Lung (tissue), 12 donors: Measurements from ENCODE around the gene ASMTL. TPM values are rescaled to one million over a fixed set of nuclear protein-coding genes. Genes with fewer than 3 reads are reported as not detected.
"Not testable (repeated sequence)": the region's sequence is repeated elsewhere in the genome, so short reads cannot be mapped to it uniquely, and the experiment has no call there.

ENCODE experiments used
- ATAC-seq: fragments of 200-7000 bp; cut with Tn5 transposase; one replicate; pipeline ENCODE4 v1.9.1; 2020; ENCODE audit warnings: moderate number of reproducible peaks; ENCODE audit not compliant: insufficient read depth, low FRiP score
- DNase-seq, 3 donors: peaks; one replicate each; pipeline ENCODE4 v3.0.0-alpha.2; 2013 to 2017
- H3K27ac ChIP-seq, 2 donors: one replicate each; pipeline ENCODE4 v1.5.1; 2013; ENCODE audit warnings: mild to moderate bottlenecking in 2 of 2, moderate library complexity in 2 of 2, control low read depth in 1 of 2, inconsistent platforms in 1 of 2, low read depth in 1 of 2, low read length in 1 of 2
- H3K27me3 ChIP-seq, 3 donors: one replicate each; pipeline ENCODE4 v1.5.1; 2013; ENCODE audit warnings: low read length in 2 of 3; ENCODE audit not compliant: control insufficient read depth in 3 of 3, insufficient read depth in 3 of 3
- H3K36me3 ChIP-seq, 4 donors: one replicate each; pipeline ENCODE4 v1.5.1; 2013; ENCODE audit warnings: low read length in 4 of 4, mild to moderate bottlenecking in 1 of 4, moderate library complexity in 1 of 4; ENCODE audit not compliant: control insufficient read depth in 4 of 4, insufficient read depth in 4 of 4
- H3K4me1 ChIP-seq, 5 donors: one replicate each; pipeline ENCODE4 v1.5.1; 2013; ENCODE audit warnings: low read length in 5 of 5, mild to moderate bottlenecking in 2 of 5, moderate library complexity in 1 of 5; ENCODE audit not compliant: control insufficient read depth in 5 of 5, insufficient read depth in 5 of 5
- H3K4me3 ChIP-seq: one replicate; pipeline ENCODE4 v1.5.1; 2013; ENCODE audit warnings: mild to moderate bottlenecking, control low read depth, moderate library complexity
- H3K9ac ChIP-seq, 2 donors: one replicate each; pipeline ENCODE4 v1.5.1; 2013; ENCODE audit warnings: low read length in 2 of 2, control low read depth in 1 of 2; ENCODE audit not compliant: insufficient read depth in 1 of 2
- H3K9me3 ChIP-seq, 4 donors: one replicate each; pipeline ENCODE4 v1.5.1; 2013; ENCODE audit warnings: low read length in 3 of 4, mild to moderate bottlenecking in 1 of 4, moderate library complexity in 1 of 4; ENCODE audit not compliant: control insufficient read depth in 4 of 4, insufficient read depth in 3 of 4
- WGBS, 2 donors: extraction: QIAGEN DNeasy Blood & Tissue Kit; methylation state at CpG; one replicate each; pipeline ENCODE4 v1.1.7; 2013; 5-methylcytosine and 5-hydroxymethylcytosine counted together
- polyA plus RNA-seq, 2 donors: library from polyadenylated mRNA; stranded (reverse); fragments of 200-250 nt; gene quantifications; one replicate each; pipeline ENCODE4 v1.2.1, GENCODE V29; 2013
- total RNA-seq, 2 donors: library from RNA; depleted of rRNA in 1 of 2; stranded (reverse); fragments of >200 nt in 1 of 2; gene quantifications; one replicate each; pipeline ENCODE4 v1.2.1, GENCODE V29; 2014 to 2021
- TF ChIP-seq, protein P1 (sequence below): IDR thresholded peaks from 2 replicates; pipeline ENCODE4 v1.5.1; 2012; ENCODE audit warnings: mild to moderate bottlenecking; ENCODE audit errors: control extremely low read depth, extremely low read depth
- donor health status: control.
- donor health status: control.
- donor health status: Bipolar disorder and iron deficiency.
- donor health status: healthy.
- donor health status: DM: yes; HTN: yes; CAD: no.

ASMTL gene
- total and polyA plus RNA-seq, 4 donors = 12.3 to 29.4 (median 21.8) TPM

- Histone ChIP-seq H3K4me1 (peaks cover 0 to 3% (median 0%) of the 10 kb centered on the region in 5 donors), H3K4me3 (no peak overlapping the region), H3K36me3 (peaks cover 0 to 9% (median 0%) of the 10 kb centered on the region in 4 donors), H3K27me3 (no peaks in the 10 kb centered on the region), H3K9ac (no peak overlapping the region), H3K9me3 (no peaks in the 10 kb centered on the region), H3K27ac (no peak overlapping the region)
- ATAC-seq (no peak), DNase-seq (no peak)
- TF ChIP-seq, protein P1, sequence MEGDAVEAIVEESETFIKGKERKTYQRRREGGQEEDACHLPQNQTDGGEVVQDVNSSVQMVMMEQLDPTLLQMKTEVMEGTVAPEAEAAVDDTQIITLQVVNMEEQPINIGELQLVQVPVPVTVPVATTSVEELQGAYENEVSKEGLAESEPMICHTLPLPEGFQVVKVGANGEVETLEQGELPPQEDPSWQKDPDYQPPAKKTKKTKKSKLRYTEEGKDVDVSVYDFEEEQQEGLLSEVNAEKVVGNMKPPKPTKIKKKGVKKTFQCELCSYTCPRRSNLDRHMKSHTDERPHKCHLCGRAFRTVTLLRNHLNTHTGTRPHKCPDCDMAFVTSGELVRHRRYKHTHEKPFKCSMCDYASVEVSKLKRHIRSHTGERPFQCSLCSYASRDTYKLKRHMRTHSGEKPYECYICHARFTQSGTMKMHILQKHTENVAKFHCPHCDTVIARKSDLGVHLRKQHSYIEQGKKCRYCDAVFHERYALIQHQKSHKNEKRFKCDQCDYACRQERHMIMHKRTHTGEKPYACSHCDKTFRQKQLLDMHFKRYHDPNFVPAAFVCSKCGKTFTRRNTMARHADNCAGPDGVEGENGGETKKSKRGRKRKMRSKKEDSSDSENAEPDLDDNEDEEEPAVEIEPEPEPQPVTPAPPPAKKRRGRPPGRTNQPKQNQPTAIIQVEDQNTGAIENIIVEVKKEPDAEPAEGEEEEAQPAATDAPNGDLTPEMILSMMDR = no peak
- WGBS, 2 donors = 90 to 95% methylated on average over 24 of the region's 24 CpGs
These were observed 74.4 kb downstream of the ASMTL start for GRCh38 chrX:1378306-1378759.

DNA sequence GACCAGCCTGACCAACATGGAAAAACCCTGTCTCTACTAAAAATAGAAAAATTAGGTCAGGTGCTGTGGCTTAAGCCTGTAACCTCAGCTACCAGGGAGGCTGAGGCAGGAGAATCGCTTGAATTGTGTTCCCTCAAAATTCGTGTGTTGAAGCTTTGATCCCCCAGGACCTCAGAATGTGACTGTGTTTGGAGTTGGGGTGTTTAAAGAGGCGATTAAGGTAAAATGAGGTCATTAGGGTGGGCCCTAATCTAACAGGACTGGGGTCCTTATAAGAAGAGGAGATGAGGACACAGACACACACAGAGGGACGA lies 84.4 kb downstream of the ASMTL start:
- no peak overlapping the region for H3K9ac ChIP-seq
- H3K27me3 ChIP-seq = no peaks in the 10 kb centered on the region
- peaks cover 0 to 2% (median 0%) of the 10 kb centered on the region in 4 donors for H3K36me3 ChIP-seq
- DNase-seq (no peak), ATAC-seq (no peak)
- WGBS, 2 donors = 79 to 85% methylated on average over 4 of the region's 4 CpGs
- no peaks in the 10 kb centered on the region for H3K9me3 ChIP-seq
- TF ChIP-seq, protein P1 = no peak
- H3K4me3 ChIP-seq = no peak overlapping the region
- H3K27ac ChIP-seq = no peak overlapping the region
- no peaks in the 10 kb centered on the region for H3K4me1 ChIP-seq

DNA sequence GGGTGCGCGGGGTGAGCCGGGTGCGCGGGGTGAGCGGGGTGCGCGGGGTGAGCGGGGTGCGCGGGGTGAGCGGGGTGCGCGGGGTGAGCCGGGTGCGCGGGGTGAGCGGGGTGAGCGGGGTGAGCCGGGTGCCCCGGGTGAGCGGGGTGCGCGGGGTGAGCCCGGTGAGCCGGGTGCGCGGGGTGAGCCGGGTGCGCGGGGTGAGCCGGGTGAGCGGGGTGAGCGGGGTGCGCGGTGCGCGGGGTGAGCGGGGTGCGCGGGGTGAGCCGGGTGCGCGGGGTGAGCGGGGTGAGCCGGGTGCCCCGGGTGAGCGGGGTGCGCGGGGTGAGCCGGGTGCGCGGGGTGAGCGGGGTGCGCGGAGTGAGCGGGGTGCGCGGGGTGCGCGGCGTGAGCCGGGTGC lies 86.3 kb downstream of the ASMTL start:
- H3K36me3 ChIP-seq, H3K9ac ChIP-seq, H3K27me3 ChIP-seq, H3K27ac ChIP-seq, ATAC-seq, DNase-seq, H3K9me3 ChIP-seq, H3K4me1 ChIP-seq, H3K4me3 ChIP-seq: not testable (repeated sequence)
- 93 to 97% methylated on average over 5 to 45 of the region's 63 CpGs for WGBS, 2 donors

GRCh38 chrX:1361910-1362309 lies 90.8 kb downstream of the ASMTL start:
- WGBS, 2 donors = 94 to 95% methylated on average over 2 of the region's 2 CpGs
- Histone ChIP-seq H3K27ac (no peak overlapping the region), H3K4me1 (no peaks in the 10 kb centered on the region), H3K4me3 (no peak overlapping the region), H3K36me3 (peaks cover 0 to 18% (median 4%) of the 10 kb centered on the region in 4 donors), H3K27me3 (no peaks in the 10 kb centered on the region), H3K9ac (no peak overlapping the region), H3K9me3 (peaks cover 0 to 6% (median 0%) of the 10 kb centered on the region in 4 donors)
- DNase-seq (no peak), ATAC-seq (no peak)
- TF ChIP-seq, protein P1 = no peak
